Measurements from ENCODE around the gene GNMT. TPM values are rescaled to one million over a fixed set of nuclear protein-coding genes. Genes with fewer than 3 reads are reported as not detected.

The GNMT gene
- total RNA-seq, 1 donor from 2014 or later: 0.59 TPM

GRCh38 chr6:42916288-42916687, 44.3 kb upstream of the GNMT start:
- DNase-seq (ENCODE audit: low spot score): no peak
- Mint-ChIP-seq H3K4me1 (ENCODE audit: unreplicated experiment) (peaks cover under 1% of the 10 kb centered on the region), H3K36me3 (ENCODE audit: low read depth, unreplicated experiment) (no peaks in the 10 kb centered on the region), H3K27me3 (ENCODE audit: unreplicated experiment) (peaks cover 1% of the 10 kb centered on the region), H3K9me3 (ENCODE audit: unreplicated experiment) (no peaks in the 10 kb centered on the region), H3K4me3 (ENCODE audit: unreplicated experiment) (no peak overlapping the region), H3K27ac (ENCODE audit: unreplicated experiment) (no peak overlapping the region)
- TF ChIP-seq CTCF (IDR thresholded peaks at IDR 0.05; ENCODE audit: unreplicated experiment): no peak

GRCh38 chr6:42921801-42922200, 38.8 kb upstream of the GNMT start:
- no peaks in the 10 kb centered on the region for H3K9me3 Mint-ChIP-seq (ENCODE audit: unreplicated experiment)
- no peak overlapping the region for H3K4me3 Mint-ChIP-seq (ENCODE audit: unreplicated experiment)
- peaks cover 3% of the 10 kb centered on the region for H3K27me3 Mint-ChIP-seq (ENCODE audit: unreplicated experiment)
- no peak for DNase-seq (ENCODE audit: low spot score)
- TF ChIP-seq CTCF (IDR thresholded peaks at IDR 0.05; ENCODE audit: unreplicated experiment): no peak
- peak overlapping the region; percentile 64 for H3K27ac Mint-ChIP-seq (ENCODE audit: unreplicated experiment)
- H3K4me1 Mint-ChIP-seq (ENCODE audit: unreplicated experiment): peaks cover 9% of the 10 kb centered on the region
- H3K36me3 Mint-ChIP-seq (ENCODE audit: low read depth, unreplicated experiment): no peaks in the 10 kb centered on the region

DNA sequence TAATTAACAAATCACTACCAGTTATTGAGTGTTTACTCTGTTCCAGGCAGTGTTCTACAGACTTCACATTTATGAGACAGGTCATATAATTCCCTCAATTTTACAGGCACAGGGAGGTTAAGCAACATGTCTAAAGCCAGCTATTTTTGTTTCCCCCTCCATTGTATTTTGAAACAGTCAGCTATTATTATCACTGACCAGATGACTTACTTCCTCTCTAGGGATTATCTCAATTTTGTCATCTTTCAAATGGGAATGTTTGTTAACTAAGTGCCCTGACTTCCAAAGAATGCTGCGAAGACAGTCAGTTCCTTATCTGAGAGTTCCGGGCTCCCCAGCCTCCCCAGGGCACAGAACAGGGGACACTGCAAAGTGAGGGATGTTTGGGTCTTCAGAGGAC, 36.9 kb upstream of the GNMT start:
- H3K4me3 Mint-ChIP-seq (ENCODE audit: unreplicated experiment): no peak overlapping the region
- no peak overlapping the region for H3K27ac Mint-ChIP-seq (ENCODE audit: unreplicated experiment)
- no peaks in the 10 kb centered on the region for H3K9me3 Mint-ChIP-seq (ENCODE audit: unreplicated experiment)
- peaks cover 13% of the 10 kb centered on the region for H3K4me1 Mint-ChIP-seq (ENCODE audit: unreplicated experiment)
- TF ChIP-seq CTCF (IDR thresholded peaks at IDR 0.05; ENCODE audit: unreplicated experiment): no peak
- no peak for DNase-seq (ENCODE audit: low spot score)
- peaks cover 6% of the 10 kb centered on the region for H3K27me3 Mint-ChIP-seq (ENCODE audit: unreplicated experiment)
- H3K36me3 Mint-ChIP-seq (ENCODE audit: low read depth, unreplicated experiment): no peaks in the 10 kb centered on the region

- TF ChIP-seq CTCF (IDR thresholded peaks at IDR 0.05; ENCODE audit: unreplicated experiment): no peak
- Mint-ChIP-seq H3K4me3 (ENCODE audit: unreplicated experiment) (no peak overlapping the region), H3K4me1 (ENCODE audit: unreplicated experiment) (peaks cover 18% of the 10 kb centered on the region), H3K36me3 (ENCODE audit: low read depth, unreplicated experiment) (peaks cover 2% of the 10 kb centered on the region), H3K27me3 (ENCODE audit: unreplicated experiment) (peaks cover 8% of the 10 kb centered on the region), H3K27ac (ENCODE audit: unreplicated experiment) (no peak overlapping the region), H3K9me3 (ENCODE audit: unreplicated experiment) (no peaks in the 10 kb centered on the region)
- DNase-seq (ENCODE audit: low spot score): no peak
Observed at GRCh38 chr6:42925248-42925857, 35.2 kb upstream of the GNMT start.

DNA sequence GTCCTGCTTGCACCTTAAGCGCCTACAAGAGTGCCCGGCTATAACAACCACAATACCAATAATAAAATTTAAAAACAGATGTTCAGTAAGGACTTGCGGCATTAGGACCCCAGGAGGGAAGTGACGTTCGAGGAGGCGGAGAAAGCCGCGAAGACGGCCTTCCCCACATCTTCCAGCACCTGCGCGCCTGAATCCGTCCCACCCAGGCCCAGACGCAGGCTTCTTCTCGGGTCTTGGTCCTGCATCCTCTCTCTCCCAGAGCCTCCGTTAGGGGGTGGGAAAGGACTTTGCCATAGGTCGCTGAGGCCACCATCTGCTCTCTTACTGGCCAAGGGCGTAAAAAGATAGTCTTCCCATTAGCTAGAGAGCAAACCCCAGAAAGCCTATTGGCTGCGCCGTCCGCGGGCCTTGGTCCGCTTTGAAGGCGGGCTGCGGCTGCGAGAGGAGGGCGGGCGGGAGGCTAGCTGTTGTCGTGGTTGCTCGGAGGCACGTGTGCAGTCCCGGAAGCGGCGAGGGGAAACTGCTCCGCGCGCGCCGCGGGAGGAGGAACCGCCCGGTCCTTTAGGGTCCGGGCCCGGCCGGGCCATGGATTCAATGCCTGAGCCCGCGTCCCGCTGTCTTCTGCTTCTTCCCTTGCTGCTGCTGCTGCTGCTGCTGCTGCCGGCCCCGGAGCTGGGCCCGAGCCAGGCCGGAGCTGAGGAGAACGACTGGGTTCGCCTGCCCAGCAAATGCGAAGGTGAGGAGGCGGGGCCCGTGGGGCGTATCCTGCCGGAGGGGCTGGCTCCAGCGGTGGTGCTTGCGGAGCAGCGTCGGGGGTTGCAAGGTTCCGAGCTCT, 31.4 kb upstream of the GNMT start, which contains the start of gene CNPY3:
CNPY3 (plus strand) TSS at position 495 of the 835 bp plus-strand sequence; CDS start at position 586, 91 bp downstream.
- no peak for TF ChIP-seq CTCF (IDR thresholded peaks at IDR 0.05; ENCODE audit: unreplicated experiment)
- Mint-ChIP-seq H3K4me3 (ENCODE audit: unreplicated experiment) (peak within 1 kb of the TSS; percentile 99), H3K4me1 (ENCODE audit: unreplicated experiment) (peaks cover 37% of the 10 kb centered on the region), H3K27ac (ENCODE audit: unreplicated experiment) (peak within 1 kb of the TSS; percentile 98), H3K27me3 (ENCODE audit: unreplicated experiment) (peaks cover 6% of the 10 kb centered on the region), H3K9me3 (ENCODE audit: unreplicated experiment) (no peaks in the 10 kb centered on the region), H3K36me3 (ENCODE audit: low read depth, unreplicated experiment) (peaks cover 11% of the 10 kb centered on the region)
- DNase-seq (ENCODE audit: low spot score): peak; percentile 90

Data from endothelial cell (in vitro differentiated cells).